GM23338 (cell line): ENCODE results near the gene RFX4. TPM values are rescaled to one million over a fixed set of nuclear protein-coding genes. Genes with fewer than 3 reads are reported as not detected.
A peak's percentile ranks its signal among the peaks of the same experiment; 100 is the strongest.

Experiments
- ATAC-seq: fragments of 200-7000 bp; cut with Tn5 transposase; 3 replicates; pipeline ENCODE4 v1.9.1; 2020
- DNase-seq: peaks from one replicate; pipeline ENCODE4 v3.0.0-alpha.2; 2015; ENCODE audit warnings: low spot score
- H2AFZ ChIP-seq: fragments of 200-600 bp; sonication (generic); 2 replicates; pipeline ENCODE4 v1.8.0; 2016; ENCODE audit warnings: antibody characterized with exemption, mild to moderate bottlenecking, moderate library complexity
- H3F3A ChIP-seq: fragments of 200-600 bp; sonication (generic); replicated peaks from 2 replicates; pipeline ENCODE4 v1.8.0; 2017; ENCODE audit warnings: antibody characterized with exemption, mixed run types, low read depth
- H3K27ac ChIP-seq: fragments of 200-600 bp; sonication (generic); 2 replicates; pipeline ENCODE4 v1.6.1; 2016; ENCODE audit warnings: low read depth
- H3K27me3 ChIP-seq: fragments of 200-600 bp; sonication (generic); 2 replicates; pipeline ENCODE4 v1.8.0; 2016; ENCODE audit warnings: mild to moderate bottlenecking, mixed run types, moderate library complexity; ENCODE audit not compliant: insufficient read depth
- H3K36me3 ChIP-seq: fragments of 200-600 bp; sonication (generic); 2 replicates; pipeline ENCODE4 v1.8.0; 2016; ENCODE audit warnings: mild to moderate bottlenecking; ENCODE audit not compliant: insufficient read depth
- H3K4me1 ChIP-seq: fragments of 200-600 bp; sonication (generic); 2 replicates; pipeline ENCODE4 v1.8.0; 2016; ENCODE audit warnings: mild to moderate bottlenecking, moderate library complexity; ENCODE audit not compliant: insufficient read depth
- H3K4me2 ChIP-seq: fragments of 200-600 bp; sonication (generic); 2 replicates; pipeline ENCODE4 v1.7.1; 2017; ENCODE audit warnings: mixed run types
- H3K4me3 ChIP-seq: fragments of 200-600 bp; sonication (generic); 2 replicates; pipeline ENCODE4 v1.6.1; 2016; ENCODE audit warnings: mixed run types
- H3K79me2 ChIP-seq: fragments of 200-600 bp; sonication (generic); replicated peaks from 2 replicates; pipeline ENCODE4 v1.8.0; 2017; ENCODE audit warnings: mild to moderate bottlenecking; ENCODE audit not compliant: insufficient read depth
- H3K9me2 ChIP-seq: fragments of 200-600 bp; sonication (generic); 2 replicates; pipeline ENCODE4 v1.8.0; 2017; ENCODE audit not compliant: insufficient read depth
- H4K20me1 ChIP-seq: fragments of 200-600 bp; sonication (generic); replicated peaks from 2 replicates; pipeline ENCODE4 v1.8.0; 2017; ENCODE audit warnings: mild to moderate bottlenecking; ENCODE audit not compliant: insufficient read depth
- H3K27ac Mint-ChIP-seq: 2 replicates; pipeline ENCODE4 v1.8.0; 2020; ENCODE audit warnings: inconsistent platforms, mild to moderate bottlenecking, moderate library complexity, mixed read lengths
- H3K27me3 Mint-ChIP-seq: 3 replicates; pipeline ENCODE4 v1.8.0; 2022; ENCODE audit warnings: low read depth, mild to moderate bottlenecking, moderate library complexity, mixed read lengths, inconsistent platforms; ENCODE audit not compliant: insufficient read depth, poor library complexity
- H3K36me3 Mint-ChIP-seq: 3 replicates; pipeline ENCODE4 v1.8.0; 2021; ENCODE audit warnings: low read depth, mild to moderate bottlenecking, inconsistent platforms, moderate library complexity, mixed read lengths
- H3K4me1 Mint-ChIP-seq: 3 replicates; pipeline ENCODE4 v1.8.0; 2020; ENCODE audit warnings: mild to moderate bottlenecking, inconsistent platforms, mixed read lengths
- H3K4me3 Mint-ChIP-seq: 3 replicates; pipeline ENCODE4 v1.8.0; 2021; ENCODE audit warnings: moderate library complexity, mild to moderate bottlenecking, inconsistent platforms, mixed read lengths
- H3K9me3 Mint-ChIP-seq: 3 replicates; pipeline ENCODE4 v1.8.0; 2020; ENCODE audit warnings: moderate library complexity, mild to moderate bottlenecking, inconsistent platforms, mixed read lengths
- EZH2 ChIP-seq: fragments of 200-600 bp; sonication (generic); IDR thresholded peaks from one replicate; pipeline ENCODE4 v1.8.0; 2017; ENCODE audit warnings: antibody characterized with exemption, mild to moderate bottlenecking, low read depth; ENCODE audit not compliant: unreplicated experiment
- EZH2phosphoT487 ChIP-seq: fragments of 200-600 bp; sonication (generic); IDR thresholded peaks from one replicate; pipeline ENCODE4 v1.8.1; 2018; ENCODE audit warnings: antibody characterized with exemption; ENCODE audit not compliant: unreplicated experiment
- JUNB ChIP-seq: IDR thresholded peaks from one replicate; pipeline ENCODE4 v1.6.1; 2016; ENCODE audit warnings: antibody characterized with exemption; ENCODE audit not compliant: unreplicated experiment
- NANOG ChIP-seq: IDR thresholded peaks from 2 replicates; pipeline ENCODE4 v1.6.1; 2016; ENCODE audit warnings: antibody characterized with exemption, borderline replicate concordance
- POLR2AphosphoS5 ChIP-seq: IDR thresholded peaks from 2 replicates; pipeline ENCODE4 v1.6.1; 2016; ENCODE audit warnings: antibody characterized with exemption, low read depth
- STAT1 ChIP-seq: IDR thresholded peaks from one replicate; pipeline ENCODE4 v1.6.1; 2016; ENCODE audit warnings: antibody characterized with exemption; ENCODE audit not compliant: unreplicated experiment
- ZNF114 ChIP-seq: fragments of 250-450 bp; sonication (Bioruptor Pico); IDR thresholded peaks from 2 replicates; pipeline ENCODE4 v1.5.0; 2020; ENCODE audit warnings: mild to moderate bottlenecking, moderate library complexity
- ZNF331 ChIP-seq: fragments of 250-450 bp; sonication (Bioruptor Pico); IDR thresholded peaks from 2 replicates; pipeline ENCODE4 v1.5.0; 2020; ENCODE audit warnings: low read depth, mild to moderate bottlenecking, moderate library complexity
- polyA plus RNA-seq: library from polyadenylated mRNA; unstranded; fragments of >200 nt; fragmentation: Nextera tagmentation; extraction: Ambion mirVana; gene quantifications from 2 replicates; pipeline ENCODE4 v1.2.1, GENCODE V29; 2016
- total RNA-seq: library from RNA; depleted of rRNA; stranded (reverse); fragments of >200 nt; shearing (Covaris generic); gene quantifications from 2 replicates; pipeline ENCODE4 v1.2.3, GENCODE V29; 2014
- TF ChIP-seq, protein P1 (sequence below): fragments of 250-450 bp; sonication (Bioruptor Pico); IDR thresholded peaks from 2 replicates; pipeline ENCODE4 v1.5.0; 2020; ENCODE audit warnings: mild to moderate bottlenecking, moderate library complexity
- TF ChIP-seq, protein P2 (sequence below): IDR thresholded peaks from one replicate; pipeline ENCODE4 v1.6.1; 2018; ENCODE audit warnings: antibody characterized with exemption; ENCODE audit not compliant: unreplicated experiment
- TF ChIP-seq, protein P3 (sequence below): IDR thresholded peaks from 2 replicates; pipeline ENCODE4 v1.6.1; 2016; ENCODE audit warnings: antibody characterized with exemption

Gene RFX4
- total and polyA plus RNA-seq, 2 experiments from 2014 or later = 0.23 TPM; not detected in 1

DNA sequence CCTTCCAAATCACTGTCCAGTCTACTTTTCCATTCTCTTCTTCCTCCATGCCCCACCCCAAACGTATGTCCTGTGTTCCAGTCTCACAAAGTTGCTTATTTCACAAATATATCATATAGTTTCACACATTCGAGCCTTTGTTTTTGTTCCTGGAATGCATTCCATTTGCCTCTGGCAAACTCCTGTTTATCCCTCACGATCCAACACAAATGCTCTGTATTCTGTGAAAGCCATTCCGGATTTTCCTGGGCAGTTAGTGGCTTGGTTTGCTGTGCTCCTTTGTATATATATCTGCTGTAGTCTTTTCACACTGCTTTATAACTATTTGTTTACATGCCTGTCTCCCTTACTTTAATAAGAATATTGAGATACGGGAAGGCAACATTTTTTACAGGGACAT, 200.7 kb downstream of the RFX4 start:
- no peak overlapping the region for H3K4me3 Mint-ChIP-seq
- no peaks in the 10 kb centered on the region for H3K27me3 Mint-ChIP-seq
- H3K79me2 ChIP-seq = peaks cover 94% of the 10 kb centered on the region
- H3K36me3 Mint-ChIP-seq = peaks cover 39% of the 10 kb centered on the region
- DNase-seq (no peak), ATAC-seq (no peak)
- H3K36me3 ChIP-seq = peaks cover 17% of the 10 kb centered on the region; the same call in 1 of the 2 replicates
- no peak overlapping the region for H2AFZ ChIP-seq
- peaks cover 34% of the 10 kb centered on the region for H4K20me1 ChIP-seq
- no peaks in the 10 kb centered on the region for H3F3A ChIP-seq
- no peaks in the 10 kb centered on the region for H3K9me2 ChIP-seq
- H3K4me3 ChIP-seq = no peak overlapping the region
- peaks cover 39% of the 10 kb centered on the region for H3K4me1 ChIP-seq
- no peaks in the 10 kb centered on the region for H3K27me3 ChIP-seq
- H3K27ac Mint-ChIP-seq = peak overlapping the region; percentile 28
- no peak overlapping the region for H3K27ac ChIP-seq
- no peak for TF ChIP-seq NANOG
- TF ChIP-seq, protein P1, sequence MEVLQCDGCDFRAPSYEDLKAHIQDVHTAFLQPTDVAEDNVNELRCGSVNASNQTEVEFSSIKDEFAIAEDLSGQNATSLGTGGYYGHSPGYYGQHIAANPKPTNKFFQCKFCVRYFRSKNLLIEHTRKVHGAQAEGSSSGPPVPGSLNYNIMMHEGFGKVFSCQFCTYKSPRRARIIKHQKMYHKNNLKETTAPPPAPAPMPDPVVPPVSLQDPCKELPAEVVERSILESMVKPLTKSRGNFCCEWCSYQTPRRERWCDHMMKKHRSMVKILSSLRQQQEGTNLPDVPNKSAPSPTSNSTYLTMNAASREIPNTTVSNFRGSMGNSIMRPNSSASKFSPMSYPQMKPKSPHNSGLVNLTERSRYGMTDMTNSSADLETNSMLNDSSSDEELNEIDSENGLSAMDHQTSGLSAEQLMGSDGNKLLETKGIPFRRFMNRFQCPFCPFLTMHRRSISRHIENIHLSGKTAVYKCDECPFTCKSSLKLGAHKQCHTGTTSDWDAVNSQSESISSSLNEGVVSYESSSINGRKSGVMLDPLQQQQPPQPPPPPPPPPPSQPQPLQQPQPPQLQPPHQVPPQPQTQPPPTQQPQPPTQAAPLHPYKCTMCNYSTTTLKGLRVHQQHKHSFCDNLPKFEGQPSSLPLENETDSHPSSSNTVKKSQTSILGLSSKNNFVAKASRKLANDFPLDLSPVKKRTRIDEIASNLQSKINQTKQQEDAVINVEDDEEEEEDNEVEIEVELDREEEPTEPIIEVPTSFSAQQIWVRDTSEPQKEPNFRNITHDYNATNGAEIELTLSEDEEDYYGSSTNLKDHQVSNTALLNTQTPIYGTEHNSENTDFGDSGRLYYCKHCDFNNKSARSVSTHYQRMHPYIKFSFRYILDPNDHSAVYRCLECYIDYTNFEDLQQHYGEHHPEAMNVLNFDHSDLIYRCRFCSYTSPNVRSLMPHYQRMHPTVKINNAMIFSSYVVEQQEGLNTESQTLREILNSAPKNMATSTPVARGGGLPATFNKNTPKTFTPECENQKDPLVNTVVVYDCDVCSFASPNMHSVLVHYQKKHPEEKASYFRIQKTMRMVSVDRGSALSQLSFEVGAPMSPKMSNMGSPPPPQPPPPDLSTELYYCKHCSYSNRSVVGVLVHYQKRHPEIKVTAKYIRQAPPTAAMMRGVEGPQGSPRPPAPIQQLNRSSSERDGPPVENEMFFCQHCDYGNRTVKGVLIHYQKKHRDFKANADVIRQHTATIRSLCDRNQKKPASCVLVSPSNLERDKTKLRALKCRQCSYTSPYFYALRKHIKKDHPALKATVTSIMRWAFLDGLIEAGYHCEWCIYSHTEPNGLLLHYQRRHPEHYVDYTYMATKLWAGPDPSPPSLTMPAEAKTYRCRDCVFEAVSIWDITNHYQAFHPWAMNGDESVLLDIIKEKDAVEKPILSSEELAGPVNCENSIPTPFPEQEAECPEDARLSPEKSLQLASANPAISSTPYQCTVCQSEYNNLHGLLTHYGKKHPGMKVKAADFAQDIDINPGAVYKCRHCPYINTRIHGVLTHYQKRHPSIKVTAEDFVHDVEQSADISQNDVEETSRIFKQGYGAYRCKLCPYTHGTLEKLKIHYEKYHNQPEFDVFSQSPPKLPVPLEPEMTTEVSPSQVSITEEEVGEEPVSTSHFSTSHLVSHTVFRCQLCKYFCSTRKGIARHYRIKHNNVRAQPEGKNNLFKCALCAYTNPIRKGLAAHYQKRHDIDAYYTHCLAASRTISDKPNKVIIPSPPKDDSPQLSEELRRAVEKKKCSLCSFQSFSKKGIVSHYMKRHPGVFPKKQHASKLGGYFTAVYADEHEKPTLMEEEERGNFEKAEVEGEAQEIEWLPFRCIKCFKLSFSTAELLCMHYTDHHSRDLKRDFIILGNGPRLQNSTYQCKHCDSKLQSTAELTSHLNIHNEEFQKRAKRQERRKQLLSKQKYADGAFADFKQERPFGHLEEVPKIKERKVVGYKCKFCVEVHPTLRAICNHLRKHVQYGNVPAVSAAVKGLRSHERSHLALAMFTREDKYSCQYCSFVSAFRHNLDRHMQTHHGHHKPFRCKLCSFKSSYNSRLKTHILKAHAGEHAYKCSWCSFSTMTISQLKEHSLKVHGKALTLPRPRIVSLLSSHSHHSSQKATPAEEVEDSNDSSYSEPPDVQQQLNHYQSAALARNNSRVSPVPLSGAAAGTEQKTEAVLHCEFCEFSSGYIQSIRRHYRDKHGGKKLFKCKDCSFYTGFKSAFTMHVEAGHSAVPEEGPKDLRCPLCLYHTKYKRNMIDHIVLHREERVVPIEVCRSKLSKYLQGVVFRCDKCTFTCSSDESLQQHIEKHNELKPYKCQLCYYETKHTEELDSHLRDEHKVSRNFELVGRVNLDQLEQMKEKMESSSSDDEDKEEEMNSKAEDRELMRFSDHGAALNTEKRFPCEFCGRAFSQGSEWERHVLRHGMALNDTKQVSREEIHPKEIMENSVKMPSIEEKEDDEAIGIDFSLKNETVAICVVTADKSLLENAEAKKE = no peak
- TF ChIP-seq ZNF114 (CRISPR knock-in tag) = no peak
- no peak for TF ChIP-seq POLR2AphosphoS5
- TF ChIP-seq JUNB = no peak
- TF ChIP-seq STAT1 = no peak
- TF ChIP-seq EZH2phosphoT487 = no peak
- no peak for TF ChIP-seq EZH2
- TF ChIP-seq ZNF331 (CRISPR knock-in tag) = no peak
- TF ChIP-seq, protein P2, sequence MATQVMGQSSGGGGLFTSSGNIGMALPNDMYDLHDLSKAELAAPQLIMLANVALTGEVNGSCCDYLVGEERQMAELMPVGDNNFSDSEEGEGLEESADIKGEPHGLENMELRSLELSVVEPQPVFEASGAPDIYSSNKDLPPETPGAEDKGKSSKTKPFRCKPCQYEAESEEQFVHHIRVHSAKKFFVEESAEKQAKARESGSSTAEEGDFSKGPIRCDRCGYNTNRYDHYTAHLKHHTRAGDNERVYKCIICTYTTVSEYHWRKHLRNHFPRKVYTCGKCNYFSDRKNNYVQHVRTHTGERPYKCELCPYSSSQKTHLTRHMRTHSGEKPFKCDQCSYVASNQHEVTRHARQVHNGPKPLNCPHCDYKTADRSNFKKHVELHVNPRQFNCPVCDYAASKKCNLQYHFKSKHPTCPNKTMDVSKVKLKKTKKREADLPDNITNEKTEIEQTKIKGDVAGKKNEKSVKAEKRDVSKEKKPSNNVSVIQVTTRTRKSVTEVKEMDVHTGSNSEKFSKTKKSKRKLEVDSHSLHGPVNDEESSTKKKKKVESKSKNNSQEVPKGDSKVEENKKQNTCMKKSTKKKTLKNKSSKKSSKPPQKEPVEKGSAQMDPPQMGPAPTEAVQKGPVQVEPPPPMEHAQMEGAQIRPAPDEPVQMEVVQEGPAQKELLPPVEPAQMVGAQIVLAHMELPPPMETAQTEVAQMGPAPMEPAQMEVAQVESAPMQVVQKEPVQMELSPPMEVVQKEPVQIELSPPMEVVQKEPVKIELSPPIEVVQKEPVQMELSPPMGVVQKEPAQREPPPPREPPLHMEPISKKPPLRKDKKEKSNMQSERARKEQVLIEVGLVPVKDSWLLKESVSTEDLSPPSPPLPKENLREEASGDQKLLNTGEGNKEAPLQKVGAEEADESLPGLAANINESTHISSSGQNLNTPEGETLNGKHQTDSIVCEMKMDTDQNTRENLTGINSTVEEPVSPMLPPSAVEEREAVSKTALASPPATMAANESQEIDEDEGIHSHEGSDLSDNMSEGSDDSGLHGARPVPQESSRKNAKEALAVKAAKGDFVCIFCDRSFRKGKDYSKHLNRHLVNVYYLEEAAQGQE = no peak
- TF ChIP-seq, protein P3, sequence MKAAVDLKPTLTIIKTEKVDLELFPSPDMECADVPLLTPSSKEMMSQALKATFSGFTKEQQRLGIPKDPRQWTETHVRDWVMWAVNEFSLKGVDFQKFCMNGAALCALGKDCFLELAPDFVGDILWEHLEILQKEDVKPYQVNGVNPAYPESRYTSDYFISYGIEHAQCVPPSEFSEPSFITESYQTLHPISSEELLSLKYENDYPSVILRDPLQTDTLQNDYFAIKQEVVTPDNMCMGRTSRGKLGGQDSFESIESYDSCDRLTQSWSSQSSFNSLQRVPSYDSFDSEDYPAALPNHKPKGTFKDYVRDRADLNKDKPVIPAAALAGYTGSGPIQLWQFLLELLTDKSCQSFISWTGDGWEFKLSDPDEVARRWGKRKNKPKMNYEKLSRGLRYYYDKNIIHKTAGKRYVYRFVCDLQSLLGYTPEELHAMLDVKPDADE = no peak
- H3K9me3 Mint-ChIP-seq = peaks cover 6% of the 10 kb centered on the region; the same call in 1 of the 3 replicates
- no peak overlapping the region for H3K4me2 ChIP-seq
- H3K4me1 Mint-ChIP-seq = peaks cover 37% of the 10 kb centered on the region
